ENCODE results near the gene BSPRY. TPM values are rescaled to one million over a fixed set of nuclear protein-coding genes. Genes with fewer than 3 reads are reported as not detected.

The BSPRY gene
- total and polyA plus RNA-seq, 2 of the 13 experiments (the other 11 are each of a cell fraction or from before 2014, with no cell fraction given): 0.09 to 0.26 TPM

GRCh38 chr9:113340011-113340699 lies 9.2 kb upstream of the BSPRY start, which contains the start of gene WDR31 (continued):
- no peak for TF ChIP-seq ZNF513 (CRISPR knock-in tag; conservative IDR thresholded peaks at IDR 0.05)
- no peak for TF ChIP-seq TERF1 (CRISPR knock-in tag; IDR thresholded peaks at IDR 0.05)
- no peak for TF ChIP-seq STAT6 (CRISPR knock-in tag; IDR thresholded peaks at IDR 0.05; ENCODE audit: borderline replicate concordance)
- TF ChIP-seq MLX (CRISPR knock-in tag; IDR thresholded peaks at IDR 0.05): 0 out of 2 replicates have a peak, but pooled peaks have one; percentile 68
- TF ChIP-seq PCBP1 (IDR thresholded peaks at IDR 0.05; ENCODE audit: borderline replicate concordance, low read depth, low read length): no peak
- TF ChIP-seq RNF219 (CRISPR knock-in tag; IDR thresholded peaks at IDR 0.05): no peak
- TF ChIP-seq GTF3A (CRISPR knock-in tag; conservative IDR thresholded peaks at IDR 0.05): no peak; the same call in 1 of the 2 replicates
- TF ChIP-seq ZNF652 (CRISPR knock-in tag; IDR thresholded peaks at IDR 0.05; ENCODE audit: borderline replicate concordance, low read depth): no peak
- no peak; the same call in none of the 2 replicates for TF ChIP-seq BRD4 (CRISPR knock-in tag; IDR thresholded peaks at IDR 0.05)
- TF ChIP-seq TEAD3 (CRISPR knock-in tag; optimal IDR thresholded peaks at IDR 0.05; ENCODE audit: borderline replicate concordance): peak; percentile 73
- no peak for TF ChIP-seq GLMP (CRISPR knock-in tag; IDR thresholded peaks at IDR 0.05; ENCODE audit: borderline replicate concordance)
- TF ChIP-seq ZNF639 (CRISPR knock-in tag; conservative IDR thresholded peaks at IDR 0.05): peak; percentile 76; the same call in 1 of the 2 replicates
- no peak for TF ChIP-seq ZBTB46 (CRISPR knock-in tag; IDR thresholded peaks at IDR 0.05; ENCODE audit: borderline replicate concordance)
- TF ChIP-seq GABPA (IDR thresholded peaks at IDR 0.05; ENCODE audit: low read depth, low read length): peak; percentile 68
- TF ChIP-seq GABPA (CRISPR knock-in tag; IDR thresholded peaks at IDR 0.05; ENCODE audit: low read depth): peak; percentile 89
